Activated CD4-positive, alpha-beta T cell treated with anti-CD3 and anti-CD28 coated beads for 36 hours (primary cell): Measurements from ENCODE around the gene VCX. TPM values are rescaled to one million over a fixed set of nuclear protein-coding genes. Genes with fewer than 3 reads are reported as not detected.
"Not testable (repeated sequence)": the region's sequence is repeated elsewhere in the genome, so short reads cannot be mapped to it uniquely, and the experiment has no call there.

Experiments used
- ATAC-seq: fragments of 200-7000 bp; cut with Tn5 transposase; one replicate; pipeline ENCODE4 v1.10.0; 2021; ENCODE audit warnings: mild to moderate bottlenecking, moderate library complexity
- CTCF ChIA-PET: fragments of 350-600 bp; sonication (Branson Sonifier 250); formaldehyde crosslinking; loops from one replicate; lab custom pipeline; 2021; ENCODE audit warnings: antibody characterized with exemption; lab: Charles Lee
- POLR2A ChIA-PET: fragments of 350-600 bp; sonication (Branson Sonifier 250); formaldehyde crosslinking; loops from one replicate; lab custom pipeline; 2021; ENCODE audit warnings: antibody characterized with exemption, inconsistent platforms; lab: Charles Lee
- DNase-seq: peaks from one replicate; pipeline ENCODE4 v3.0.0-alpha.2; 2020
- H3K27ac Mint-ChIP-seq: one replicate; pipeline ENCODE4 v1.8.0; 2021; ENCODE audit warnings: mixed read lengths
- H3K27me3 Mint-ChIP-seq: one replicate; pipeline ENCODE4 v1.8.0; 2021; ENCODE audit warnings: mixed read lengths
- H3K36me3 Mint-ChIP-seq: one replicate; pipeline ENCODE4 v1.8.0; 2021; ENCODE audit warnings: low read depth, mixed read lengths
- H3K4me1 Mint-ChIP-seq: one replicate; pipeline ENCODE4 v1.8.0; 2021; ENCODE audit warnings: mixed read lengths
- H3K4me3 Mint-ChIP-seq: one replicate; pipeline ENCODE4 v1.8.0; 2021; ENCODE audit warnings: mild to moderate bottlenecking, moderate library complexity, mixed read lengths
- H3K9me3 Mint-ChIP-seq: one replicate; pipeline ENCODE4 v1.8.0; 2021; ENCODE audit warnings: low read depth, mixed read lengths
- intact Hi-C, 2 experiments: fragments of 100-400 bp; cut with DNase I in 1 of 2; cut with micrococcal nuclease in 1 of 2; formaldehyde crosslinking; loops; one replicate each; pipeline versions ENCODE4 v1.14.2 to v1.15.1; 2022 to 2024; cut with DNase I, micrococcal nuclease
- total RNA-seq, 2 experiments: library from RNA; stranded (reverse); gene quantifications; one replicate each; pipeline ENCODE4 v1.2.3, GENCODE V29; 2021

The VCX gene
- not detected for total RNA-seq

DNA sequence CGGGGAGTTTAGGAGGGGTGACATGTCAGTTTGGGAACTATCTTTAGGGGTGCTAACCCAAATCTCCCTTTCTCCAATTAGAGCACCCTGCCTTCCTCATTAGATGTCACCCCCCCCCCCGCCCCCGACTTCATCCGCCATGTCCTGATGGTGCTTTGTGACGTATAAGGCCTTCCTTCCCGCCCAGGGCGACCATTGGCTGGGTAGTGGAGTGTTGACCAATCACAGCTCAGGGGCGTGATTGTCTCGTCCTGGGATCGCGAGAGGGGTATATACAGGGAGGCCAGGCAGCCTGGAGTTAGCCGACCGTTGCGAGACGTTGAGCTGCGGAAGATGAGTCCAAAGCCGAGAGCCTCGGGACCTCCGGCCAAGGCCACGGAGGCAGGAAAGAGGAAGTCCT is at the start of gene VCX:
Gene VCX (plus strand): TSS at position 301 of the 400 bp plus-strand sequence. CDS start 33 bp downstream, at position 334.
- H3K4me1 Mint-ChIP-seq, H3K27ac Mint-ChIP-seq, ATAC-seq, POLR2A ChIA-PET, H3K36me3 Mint-ChIP-seq, H3K27me3 Mint-ChIP-seq, H3K9me3 Mint-ChIP-seq, intact Hi-C loops, H3K4me3 Mint-ChIP-seq, DNase-seq, CTCF ChIA-PET: not testable (repeated sequence)

DNA sequence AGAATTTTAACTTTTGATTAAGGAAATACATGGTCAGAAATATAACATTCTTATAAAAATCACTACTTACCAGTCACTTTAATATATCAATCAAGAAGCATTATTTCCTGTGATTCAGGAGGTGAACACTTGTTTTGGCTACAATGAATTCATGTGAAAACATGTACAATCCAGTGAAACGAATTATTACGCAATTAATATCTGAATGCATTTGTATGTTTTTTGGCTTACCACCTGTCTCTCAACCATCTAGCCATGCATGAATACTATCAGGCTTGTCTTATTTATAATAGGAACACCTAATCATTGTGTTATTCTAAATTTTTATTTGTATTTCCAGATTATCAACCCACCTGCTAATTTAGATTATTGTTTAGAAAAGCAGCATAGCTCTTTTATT is 44.6 kb upstream of the VCX start:
- ChIA-PET CTCF (no interaction called here), POLR2A (no interaction called here)
- Mint-ChIP-seq H3K4me1 (no peaks in the 10 kb centered on the region), H3K36me3 (no peaks in the 10 kb centered on the region), H3K4me3 (no peak overlapping the region), H3K9me3 (no peaks in the 10 kb centered on the region), H3K27me3 (no peaks in the 10 kb centered on the region), H3K27ac (no peak overlapping the region)
- intact Hi-C loops = no loop called here
- DNase-seq (no peak), ATAC-seq (no peak)

DNA sequence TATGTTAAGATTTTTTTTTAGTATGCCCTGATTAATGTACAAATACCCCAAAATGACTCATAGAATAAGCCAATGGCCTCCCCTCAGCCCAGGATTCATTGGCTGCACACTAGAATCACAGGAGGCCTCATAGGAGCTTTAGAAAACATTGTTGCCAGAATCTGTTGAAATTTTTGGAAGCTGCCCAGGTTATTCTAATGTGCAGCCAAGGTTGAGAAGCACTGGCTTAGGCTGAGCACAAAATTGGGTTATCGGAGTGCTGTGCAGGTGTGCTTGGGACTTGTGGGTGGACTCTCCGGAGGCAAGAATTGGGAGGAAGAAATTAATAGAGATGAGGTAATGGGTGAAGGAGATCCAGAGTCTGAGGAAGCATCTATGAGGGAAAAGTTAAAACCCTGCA is 41.3 kb upstream of the VCX start:
- H3K27ac Mint-ChIP-seq = no peak overlapping the region
- H3K27me3 Mint-ChIP-seq = no peaks in the 10 kb centered on the region
- no peak for ATAC-seq
- no peaks in the 10 kb centered on the region for H3K4me1 Mint-ChIP-seq
- no peak for DNase-seq
- ChIA-PET POLR2A (no interaction called here), CTCF (no interaction called here)
- H3K9me3 Mint-ChIP-seq = no peaks in the 10 kb centered on the region
- no peaks in the 10 kb centered on the region for H3K36me3 Mint-ChIP-seq
- no peak overlapping the region for H3K4me3 Mint-ChIP-seq
- intact Hi-C loops = no loop called here

DNA sequence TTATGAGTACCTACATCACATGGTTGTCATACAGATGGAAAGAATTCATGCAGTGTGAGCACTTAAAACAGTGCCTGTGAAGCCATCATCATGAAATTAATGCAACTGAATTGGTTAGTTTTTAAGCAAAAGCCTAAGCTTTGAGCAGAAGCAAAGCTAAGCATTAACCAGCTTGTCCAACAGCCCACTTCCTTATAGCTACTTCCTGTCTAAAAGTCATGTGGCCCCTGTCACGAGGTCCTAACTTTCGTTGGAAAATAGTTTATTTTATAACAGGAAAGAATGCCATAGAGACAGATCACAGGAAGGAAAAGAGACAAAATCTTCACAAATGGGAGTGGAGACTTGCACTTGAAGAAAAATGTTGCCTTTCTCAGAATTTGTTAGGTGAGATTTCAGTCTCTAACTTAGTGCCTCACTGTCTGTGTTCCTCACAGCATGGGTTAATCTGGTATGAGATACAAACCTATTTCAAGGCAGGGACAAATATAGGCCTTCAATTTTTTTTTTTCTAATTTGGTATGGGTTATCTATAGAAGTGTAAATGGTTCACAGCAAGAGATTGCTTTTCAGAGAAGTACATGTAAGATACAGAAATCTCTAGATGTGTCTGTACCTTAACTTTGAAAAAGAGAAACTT is 27.7 kb upstream of the VCX start:
- H3K27me3 Mint-ChIP-seq = peaks cover 1% of the 10 kb centered on the region
- H3K36me3 Mint-ChIP-seq = no peaks in the 10 kb centered on the region
- DNase-seq = no peak
- ChIA-PET POLR2A (no interaction called here), CTCF (no interaction called here)
- intact Hi-C loops = no loop called here
- H3K9me3 Mint-ChIP-seq = no peaks in the 10 kb centered on the region
- no peaks in the 10 kb centered on the region for H3K4me1 Mint-ChIP-seq
- no peak for ATAC-seq
- no peak overlapping the region for H3K4me3 Mint-ChIP-seq
- no peak overlapping the region for H3K27ac Mint-ChIP-seq

DNA sequence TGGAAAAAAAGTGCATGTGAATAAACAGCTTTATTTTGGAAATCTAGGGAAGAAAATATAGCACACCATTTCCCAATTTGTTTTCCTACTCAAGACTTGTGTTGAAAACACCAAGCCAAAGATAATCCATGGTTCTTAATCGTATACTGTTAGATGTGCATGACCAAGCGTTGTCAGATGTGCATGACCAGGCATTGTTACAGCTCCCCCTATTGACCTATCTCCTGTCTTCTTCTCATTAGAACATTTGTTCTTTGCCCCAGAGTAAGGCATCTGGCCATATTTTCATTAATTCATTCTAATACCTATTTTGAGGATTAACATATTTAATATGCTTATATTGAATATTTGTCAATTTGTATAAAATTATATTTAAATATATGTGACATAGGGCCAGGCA is 14.4 kb upstream of the VCX start:
- intact Hi-C loops = no loop called here
- DNase-seq = no peak
- Mint-ChIP-seq H3K4me1 (no peaks in the 10 kb centered on the region), H3K4me3 (no peak overlapping the region), H3K9me3 (no peaks in the 10 kb centered on the region), H3K36me3 (no peaks in the 10 kb centered on the region), H3K27me3 (peaks cover 2% of the 10 kb centered on the region), H3K27ac (no peak overlapping the region)
- ChIA-PET POLR2A (no interaction called here), CTCF (no interaction called here)
- ATAC-seq = no peak

DNA sequence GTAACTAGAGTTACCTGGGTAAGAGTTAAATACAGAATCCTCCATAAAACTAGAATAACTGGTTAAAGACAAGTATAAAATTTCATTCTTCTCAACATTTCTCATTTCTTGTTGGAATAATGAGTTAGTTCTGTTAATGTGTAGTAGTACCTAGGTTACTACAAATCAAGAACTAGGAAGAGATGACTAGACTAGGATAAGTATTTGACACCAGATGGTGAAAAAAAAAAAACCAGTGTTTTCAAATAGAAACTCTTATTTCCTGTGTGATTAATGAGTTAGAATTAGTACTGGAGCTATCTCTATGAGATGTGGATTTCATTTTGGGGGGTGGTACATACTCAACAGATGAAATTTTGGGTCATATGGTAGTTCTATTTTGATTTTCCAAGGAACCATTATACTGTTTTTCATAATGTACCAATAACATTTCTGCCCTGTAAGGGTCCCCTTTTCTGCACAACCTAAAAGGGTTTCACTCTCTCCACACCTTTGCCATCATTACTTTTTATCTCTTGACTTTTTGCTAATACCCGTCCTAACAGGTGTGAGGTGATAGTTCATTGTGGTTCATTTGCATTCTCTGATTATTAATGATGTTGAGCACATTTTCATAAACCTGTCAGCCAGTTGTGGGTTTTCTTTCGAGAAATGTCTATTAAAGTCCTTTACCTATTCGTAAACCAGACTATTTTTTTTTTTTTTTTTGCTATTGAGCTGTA is 1.7 kb upstream of the VCX start:
- no peak overlapping the region for H3K27ac Mint-ChIP-seq
- no peaks in the 10 kb centered on the region for H3K36me3 Mint-ChIP-seq
- no peak overlapping the region for H3K4me3 Mint-ChIP-seq
- DNase-seq = no peak
- POLR2A ChIA-PET = no interaction called here
- no peak for ATAC-seq
- CTCF ChIA-PET = no interaction called here
- intact Hi-C loops = no loop called here
- H3K27me3 Mint-ChIP-seq = no peaks in the 10 kb centered on the region
- H3K4me1 Mint-ChIP-seq = no peaks in the 10 kb centered on the region
- no peaks in the 10 kb centered on the region for H3K9me3 Mint-ChIP-seq

DNA sequence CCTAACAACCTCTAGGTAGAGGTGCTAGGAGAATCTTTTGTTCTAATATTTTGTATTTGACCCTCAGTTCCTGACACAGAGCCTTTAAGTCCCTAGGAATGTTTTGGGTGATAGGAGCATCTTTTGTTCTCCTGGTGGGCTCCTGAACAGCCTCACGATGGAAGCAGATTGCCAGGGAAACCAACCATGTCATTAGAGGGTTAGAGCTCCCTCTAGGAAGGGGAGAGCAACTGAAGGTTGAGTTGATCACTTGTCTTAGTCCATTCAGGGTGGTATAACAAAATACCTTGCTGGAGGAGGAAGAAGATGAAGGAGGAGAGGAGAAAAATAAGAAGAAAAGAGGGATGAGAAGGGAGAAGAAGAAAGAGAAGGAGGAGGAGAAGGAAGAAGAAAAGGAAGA is 9.2 kb downstream of the VCX start:
- ATAC-seq (no peak), DNase-seq (no peak)
- H3K36me3 Mint-ChIP-seq = no peaks in the 10 kb centered on the region
- H3K9me3 Mint-ChIP-seq = no peaks in the 10 kb centered on the region
- no peak overlapping the region for H3K4me3 Mint-ChIP-seq
- ChIA-PET CTCF (no interaction called here), POLR2A (no interaction called here)
- H3K4me1 Mint-ChIP-seq = no peaks in the 10 kb centered on the region
- peaks cover 2% of the 10 kb centered on the region for H3K27me3 Mint-ChIP-seq
- intact Hi-C loops = no loop called here
- no peak overlapping the region for H3K27ac Mint-ChIP-seq

DNA sequence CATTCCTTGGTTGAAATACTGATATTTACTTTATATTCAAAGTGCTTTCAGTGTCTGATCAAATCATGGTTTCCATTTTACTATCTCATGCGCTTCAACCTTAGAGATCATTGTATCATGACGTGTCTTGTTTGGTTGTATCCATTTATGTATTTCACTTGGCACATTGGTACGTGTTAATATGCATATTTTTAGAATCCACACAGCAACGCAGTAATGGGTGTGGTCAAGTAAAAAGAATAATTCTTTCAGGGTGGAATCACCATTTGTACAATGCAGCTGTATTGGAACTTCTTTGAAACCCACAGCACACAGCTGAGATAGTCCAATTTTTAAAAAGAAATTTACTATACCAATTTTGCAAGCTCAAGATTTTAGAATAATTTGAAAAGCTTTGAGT is 29.1 kb downstream of the VCX start:
- CTCF ChIA-PET = no interaction called here

DNA sequence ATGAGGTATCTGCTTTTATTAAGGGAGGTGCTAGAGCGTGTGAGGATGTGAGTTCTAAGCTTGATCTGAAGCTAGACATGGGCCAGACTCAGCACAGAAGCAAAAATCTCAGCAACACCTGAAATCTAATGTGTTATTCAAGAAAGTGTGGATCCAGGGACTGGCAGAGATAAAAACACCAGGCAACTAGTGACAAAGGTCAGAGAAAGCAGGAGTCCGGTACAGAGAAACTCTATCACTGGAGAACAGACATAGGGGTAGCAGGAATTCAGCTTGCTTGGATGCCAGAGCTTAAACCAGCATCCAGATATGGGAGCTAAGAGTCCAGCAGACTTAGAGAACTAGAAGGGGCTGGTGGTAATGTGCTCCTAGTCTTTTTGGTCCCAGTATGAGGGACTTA is 34.0 kb downstream of the VCX start:
- H3K9me3 Mint-ChIP-seq = no peaks in the 10 kb centered on the region
- H3K4me3 Mint-ChIP-seq = no peak overlapping the region
- no peak for DNase-seq
- no peaks in the 10 kb centered on the region for H3K4me1 Mint-ChIP-seq
- ATAC-seq = no peak
- CTCF ChIA-PET = no interaction called here
- no peak overlapping the region for H3K27ac Mint-ChIP-seq
- POLR2A ChIA-PET = no interaction called here
- intact Hi-C loops = no loop called here
- no peaks in the 10 kb centered on the region for H3K36me3 Mint-ChIP-seq
- no peaks in the 10 kb centered on the region for H3K27me3 Mint-ChIP-seq

More for the DNA sequence above, 29.1 kb downstream of the VCX start:
- POLR2A ChIA-PET = no interaction called here
- Mint-ChIP-seq H3K27ac (no peak overlapping the region), H3K9me3 (no peaks in the 10 kb centered on the region), H3K4me1 (no peaks in the 10 kb centered on the region), H3K4me3 (no peak overlapping the region), H3K27me3 (peaks cover 2% of the 10 kb centered on the region), H3K36me3 (no peaks in the 10 kb centered on the region)
- intact Hi-C loops = no loop called here
- no peak for ATAC-seq
- no peak for DNase-seq

DNA sequence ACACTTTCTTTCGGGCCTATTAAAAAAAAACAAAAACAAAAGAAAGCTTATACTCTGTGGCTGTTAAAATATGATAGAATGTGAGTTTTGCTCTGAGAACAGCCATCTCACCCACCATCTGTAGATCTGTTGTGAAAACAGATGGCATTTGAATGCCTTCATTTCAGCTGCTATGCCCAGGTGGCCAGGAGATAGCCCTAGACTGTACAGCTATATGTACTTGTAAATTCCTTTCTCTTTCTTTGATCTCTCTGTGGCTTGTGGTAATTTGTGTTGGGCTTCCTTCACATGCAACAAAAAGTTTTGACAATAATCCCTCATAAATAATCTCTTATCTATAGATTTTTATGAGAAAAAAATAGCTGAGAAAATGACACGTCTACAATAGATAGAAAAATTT is 46.2 kb downstream of the VCX start:
- Mint-ChIP-seq H3K27ac (no peak overlapping the region), H3K9me3 (no peaks in the 10 kb centered on the region), H3K4me3 (no peak overlapping the region), H3K36me3 (no peaks in the 10 kb centered on the region), H3K4me1 (no peaks in the 10 kb centered on the region), H3K27me3 (peaks cover 2% of the 10 kb centered on the region)
- DNase-seq = no peak
- CTCF ChIA-PET = no interaction called here
- no peak for ATAC-seq
- POLR2A ChIA-PET = no interaction called here
- intact Hi-C loops = no loop called here

DNA sequence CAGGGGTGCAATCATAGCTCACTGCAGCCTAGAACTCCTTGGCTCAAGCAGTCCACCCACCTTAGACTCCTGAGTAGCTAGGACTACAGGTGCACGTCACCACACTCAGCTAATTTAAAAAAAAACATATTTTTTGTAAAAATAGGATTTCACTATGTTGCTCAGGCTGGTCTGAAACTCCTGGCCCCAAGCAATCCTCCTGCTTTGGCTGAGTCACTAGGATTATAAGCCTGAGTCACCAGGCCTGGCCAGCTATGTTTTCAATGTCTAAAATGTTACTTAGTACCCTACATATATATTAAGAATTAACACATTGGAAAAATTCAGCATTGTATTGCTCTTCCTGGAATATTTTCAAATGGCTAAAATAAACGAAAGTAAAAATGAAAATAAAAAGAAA is 46.7 kb downstream of the VCX start:
- H3K27me3 Mint-ChIP-seq = peaks cover 2% of the 10 kb centered on the region
- intact Hi-C loops = no loop called here
- ChIA-PET CTCF (no interaction called here), POLR2A (no interaction called here)
- no peaks in the 10 kb centered on the region for H3K9me3 Mint-ChIP-seq
- DNase-seq = peak; percentile 4
- ATAC-seq = no peak
- H3K4me3 Mint-ChIP-seq = no peak overlapping the region
- no peaks in the 10 kb centered on the region for H3K4me1 Mint-ChIP-seq
- H3K27ac Mint-ChIP-seq = no peak overlapping the region
- no peaks in the 10 kb centered on the region for H3K36me3 Mint-ChIP-seq

DNA sequence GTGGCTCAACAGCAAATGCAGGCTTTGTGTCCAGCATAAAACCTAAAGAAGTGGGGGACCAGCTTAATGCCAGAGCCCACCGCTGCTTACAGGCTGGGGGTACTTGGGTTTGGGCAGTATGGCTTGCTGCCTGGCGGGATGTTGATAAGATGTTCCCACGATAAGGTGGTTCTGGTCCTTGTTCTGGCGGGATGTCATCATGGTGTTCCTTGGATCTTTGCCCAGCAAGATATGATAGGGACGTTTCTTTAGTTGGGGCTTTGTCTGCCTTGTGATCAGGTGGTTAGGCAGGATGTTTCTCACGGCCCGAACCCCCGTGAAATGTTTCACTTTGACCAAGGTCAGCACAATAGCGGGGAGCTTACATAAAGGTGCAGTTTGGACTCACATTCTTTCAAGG is 49.0 kb downstream of the VCX start:
- no peaks in the 10 kb centered on the region for H3K4me1 Mint-ChIP-seq
- no peaks in the 10 kb centered on the region for H3K36me3 Mint-ChIP-seq
- DNase-seq (no peak), ATAC-seq (no peak)
- intact Hi-C loops = no loop called here
- H3K27ac Mint-ChIP-seq = no peak overlapping the region
- no peaks in the 10 kb centered on the region for H3K9me3 Mint-ChIP-seq
- CTCF ChIA-PET = no interaction called here
- no peak overlapping the region for H3K4me3 Mint-ChIP-seq
- POLR2A ChIA-PET = no interaction called here
- H3K27me3 Mint-ChIP-seq = peaks cover 2% of the 10 kb centered on the region
